K562 treated with DMSO at 1 percent for 4 hours (cell line): ENCODE data around the gene GET4. TPM values are rescaled to one million over a fixed set of nuclear protein-coding genes. Genes with fewer than 3 reads are reported as not detected.

ENCODE experiments used
- total RNA-seq: library from RNA; unstranded; fragments of 300-600 nt; gene quantifications from 2 replicates; pipeline ENCODE4 v1.2.3, GENCODE V29; 2022; ENCODE audit not compliant: insufficient read depth

The GET4 gene, protein sequence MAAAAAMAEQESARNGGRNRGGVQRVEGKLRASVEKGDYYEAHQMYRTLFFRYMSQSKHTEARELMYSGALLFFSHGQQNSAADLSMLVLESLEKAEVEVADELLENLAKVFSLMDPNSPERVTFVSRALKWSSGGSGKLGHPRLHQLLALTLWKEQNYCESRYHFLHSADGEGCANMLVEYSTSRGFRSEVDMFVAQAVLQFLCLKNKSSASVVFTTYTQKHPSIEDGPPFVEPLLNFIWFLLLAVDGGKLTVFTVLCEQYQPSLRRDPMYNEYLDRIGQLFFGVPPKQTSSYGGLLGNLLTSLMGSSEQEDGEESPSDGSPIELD
- total RNA-seq, result 109 and 120 TPM in 2 replicates

DNA sequence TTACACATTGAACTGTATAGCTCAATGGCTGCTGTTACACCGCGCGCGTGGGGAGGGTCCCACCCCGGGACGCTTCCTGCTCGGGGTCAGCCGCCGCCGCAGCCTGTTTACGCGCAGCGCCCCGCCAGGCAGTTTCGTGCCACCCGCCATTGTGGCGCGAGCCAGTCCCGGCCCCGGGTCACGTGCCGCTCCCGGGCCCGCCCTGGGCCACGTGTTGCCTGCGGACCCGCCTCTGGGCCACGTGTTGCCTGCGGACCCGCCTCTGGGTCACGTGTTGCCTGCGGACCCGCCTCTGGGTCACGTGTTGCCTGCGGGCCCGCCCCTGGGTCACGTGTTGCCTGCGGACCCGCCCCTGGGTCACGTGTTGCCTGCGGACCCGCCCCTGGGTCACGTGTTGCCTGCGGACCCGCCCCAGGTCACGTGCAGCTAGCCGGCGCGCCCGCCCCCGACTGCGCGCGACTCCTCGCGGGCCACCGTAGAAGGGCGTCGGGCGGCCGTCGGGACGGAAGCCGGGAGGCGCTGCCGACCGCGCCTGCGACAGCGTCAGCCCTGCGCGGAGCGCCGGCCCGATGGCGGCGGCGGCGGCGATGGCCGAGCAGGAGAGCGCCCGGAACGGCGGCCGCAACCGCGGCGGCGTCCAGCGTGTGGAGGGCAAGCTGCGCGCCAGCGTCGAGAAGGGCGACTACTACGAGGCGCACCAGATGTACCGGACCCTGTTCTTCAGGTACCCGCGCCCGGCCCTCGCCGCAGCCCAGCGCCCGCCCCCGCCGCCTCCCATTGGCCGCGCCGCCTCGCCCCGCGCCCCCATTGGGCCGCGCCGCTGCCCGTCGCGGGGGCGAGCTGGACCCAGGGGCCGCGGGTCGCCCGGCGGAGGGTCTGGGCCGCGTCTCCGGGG lies at the start of gene GET4:
Gene GET4, plus strand, starts transcription at position 478 of the 895 bp plus-strand sequence. Its CDS starts 92 bp downstream, at position 570.

GRCh38 chr7:832167-832967 lies 44.0 kb upstream of the GET4 start, which contains the start of gene SUN1:
Gene SUN1 (plus strand): TSS chr7:832476. CDS start chr7:832525, 49 bp downstream.

Other genes with a start within 250 kb of the GET4 start
- 21.9 and 22.3 TPM in 2 replicates for gene DNAAF5, start 149.9 kb upstream of the GET4 start, total RNA-seq
- 12.8 and 15.0 TPM in 2 replicates for gene PRKAR1B, start 149.3 kb upstream of the GET4 start, total RNA-seq
- gene SUN1, start 44.1 kb upstream of the GET4 start, total RNA-seq, result 85.7 and 95.8 TPM in 2 replicates
- 0.75 and 3.4 TPM in 2 replicates for gene ADAP1, start 78.1 kb downstream of the GET4 start, total RNA-seq
- 7.4 and 9.3 TPM in 2 replicates for gene COX19, start 99.0 kb downstream of the GET4 start, total RNA-seq
- not detected in 2 replicates for gene CYP2W1, start 106.6 kb downstream of the GET4 start, total RNA-seq
- 4.1 and 5.4 TPM in 2 replicates for gene GPR146, start 168.0 kb downstream of the GET4 start, total RNA-seq
- gene GPER1, start 211.6 kb downstream of the GET4 start, total RNA-seq, result 1.6 TPM in 1 of 2 replicates, not detected in the other